ENCODE data around the gene VEGFB. TPM values are rescaled to one million over a fixed set of nuclear protein-coding genes. Genes with fewer than 3 reads are reported as not detected.

Gene VEGFB
- total and polyA plus RNA-seq, 2 of the 8 experiments (the other 6 are each of a cell fraction or from before 2014, with no cell fraction given) = 9.3 to 49.6 TPM

DNA sequence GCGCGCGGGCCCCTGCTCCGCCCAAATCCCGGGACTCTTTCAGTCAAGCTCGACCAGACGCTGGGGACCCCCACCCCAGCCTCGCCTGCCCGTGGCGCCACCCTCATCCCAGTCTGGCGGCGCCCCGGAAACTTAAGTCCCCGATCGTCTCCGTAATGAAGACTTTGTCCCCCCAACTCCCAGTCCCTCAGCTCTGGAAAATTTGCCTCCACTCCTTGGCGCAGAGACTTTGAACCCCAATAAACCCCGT is 17.3 kb downstream of the VEGFB start:
- POLR2A ChIA-PET (ENCODE audit: partially characterized antibody) = interaction anchor here (0.9 to 13.1 kb wide), 14 partner anchors 9 to 1410 kb away, joined by 3 to 352 read pairs (median 8); partner anchors contain the start of genes DNAJC4, ESRRA, FKBP2 and NUDT22
- CTCF ChIA-PET (ENCODE audit: partially characterized antibody) = interaction anchor here (0.7 to 10.0 kb wide), 20 partner anchors 14 to 1659 kb away, joined by 3 to 102 read pairs (median 5); partner anchors contain the start of genes CATSPERZ, FERMT3, NUDT22 and TRPT1
- Histone ChIP-seq H3K4me1 (replicated peaks in 1 of 4; ENCODE audit: control insufficient read depth in 3 of 4, insufficient read depth in 4 of 4, low read length in 3 of 4) (peaks cover 0 to 40% (median 34%) of the 10 kb centered on the region in 4 experiments; a peak in 6 of 7 replicates), H3K27me3 (replicated peaks in 1 of 4; ENCODE audit: control insufficient read depth in 3 of 4, extremely low read depth in 1 of 4, insufficient read depth in 3 of 4, low read length in 3 of 4) (no peaks in the 10 kb centered on the region), H2BK120ac (replicated peaks; ENCODE audit: low read depth, low read length) (no peak overlapping the region), H3K14ac (ENCODE audit: insufficient read length) (no peak overlapping the region), H3K79me2 (ENCODE audit: control insufficient read depth in 1 of 2, insufficient read depth in 2 of 2, low read length in 2 of 2) (peaks cover 0 to 23% of the 10 kb centered on the region in 2 experiments; a peak in 1 of 4 replicates), H4K20me1 (replicated peaks in 1 of 2; ENCODE audit: control insufficient read depth in 1 of 2, insufficient read depth in 2 of 2, low read length in 2 of 2) (peaks cover 6 to 16% of the 10 kb centered on the region in 2 experiments), H4K5ac (ENCODE audit: insufficient read length, low read depth, low read length) (no peak overlapping the region), H3K18ac (ENCODE audit: extremely low read depth, low read length) (0 out of 2 replicates have a peak overlapping the region, but pooled peaks have one; percentile 99), H3K4me3 (ENCODE audit: extremely low read depth in 1 of 4, insufficient read depth in 2 of 4, low read depth in 3 of 4, low read length in 4 of 4) (peak overlapping the region; percentile 73 to 86 (median 76)), H3K27ac (ENCODE audit: low read depth, low read length) (0 out of 2 replicates have a peak overlapping the region, but pooled peaks have one; percentile 22), H3K79me1 (ENCODE audit: low read depth, low read length) (peaks cover 2% of the 10 kb centered on the region; the same call in 1 of the 2 replicates), H2AFZ (ENCODE audit: low read length) (no peak overlapping the region), H3K9ac (replicated peaks in 1 of 4; ENCODE audit: extremely low read depth in 1 of 4, low read depth in 3 of 4, low read length in 3 of 4) (peak overlapping the region; percentile 54 to 62 (median 60); a peak in 6 of 7 replicates), H3K4me2 (ENCODE audit: insufficient read depth in 1 of 2, low read depth in 2 of 2, low read length in 2 of 2) (peak overlapping the region; percentile 73 to 88), H2BK12ac (ENCODE audit: low read depth, low read length) (no peak overlapping the region), H4K91ac (replicated peaks; ENCODE audit: insufficient read length, low read length) (no peak overlapping the region), H3K4ac (replicated peaks; ENCODE audit: insufficient read length, low read depth, low read length) (no peak overlapping the region), H2AK5ac (ENCODE audit: low read depth, low read length) (no peak overlapping the region), H3K36me3 (ENCODE audit: control insufficient read depth in 2 of 4, insufficient read depth in 4 of 4, low read length in 3 of 4) (peaks cover 8 to 24% (median 17%) of the 10 kb centered on the region in 4 experiments), H2BK20ac (ENCODE audit: low read length) (no peak overlapping the region), H4K8ac (ENCODE audit: extremely low read depth, insufficient read depth, low read length) (no peak overlapping the region), H3K9me3 (ENCODE audit: insufficient read depth in 2 of 2, low read depth in 1 of 2, low read length in 1 of 2) (no peaks in the 10 kb centered on the region), H2BK5ac (ENCODE audit: low read depth, low read length) (no peak overlapping the region), H2BK15ac (ENCODE audit: low read length) (no peak overlapping the region), H3K23me2 (ENCODE audit: low read depth, low read length) (peaks cover 13% of the 10 kb centered on the region), H3K23ac (ENCODE audit: insufficient read length) (no peak overlapping the region), H3K56ac (replicated peaks; ENCODE audit: insufficient read length, low read depth, low read length) (peak overlapping the region; percentile 9)
- DNase-seq (ENCODE audit: low read depth in 1 of 2, low spot score in 2 of 2) = no peak
- 4% methylated on average over 18 of the region's 18 CpGs; no CpG with 5 or more reads in 1 of the 2 experiments for WGBS, 2 experiments (ENCODE audit: extremely low coverage in 1 of 2, insufficient coverage in 1 of 2, insufficient read length in 1 of 2, insufficient replicate concordance in 2 of 2, low coverage in 1 of 2, low lambda C conversion rate in 2 of 2, missing lambda C conversion rate in 1 of 2)
- FAIRE-seq = no peak
- TF ChIP-seq SIN3A (conservative IDR thresholded peaks at IDR 0.05 in 1 of 2, IDR thresholded peaks at IDR 0.05 in 1 of 2; ENCODE audit: low read depth in 1 of 2, low read length in 2 of 2) (0 out of 4 replicates have a peak, but pooled peaks of 1 of the 2 experiments have one; percentile 51), HDAC6 (IDR thresholded peaks at IDR 0.05; ENCODE audit: low read depth, low read length) (no peak), ASH2L (IDR thresholded peaks at IDR 0.05; ENCODE audit: low read length) (no peak), KDM4A (IDR thresholded peaks at IDR 0.05; ENCODE audit: low read depth, low read length, severe bottlenecking) (peak; percentile 25)

Measured in H1 (cell line).